NCI-H128 (cell line): ENCODE results near the gene LTBR.

Experiments
- DNase-seq: peaks from one replicate; lab custom pipeline; 2025; ENCODE audit not compliant: unreplicated experiment; lab: John Stamatoyannopoulos, UW

The LTBR gene

GRCh38 chr12:6382371-6382770, 1.6 kb upstream of the LTBR start:
- DNase-seq: no peak

- DNase-seq: no peak
Measured at GRCh38 chr12:6382982-6383381, 980 bp upstream of the LTBR start.

DNA sequence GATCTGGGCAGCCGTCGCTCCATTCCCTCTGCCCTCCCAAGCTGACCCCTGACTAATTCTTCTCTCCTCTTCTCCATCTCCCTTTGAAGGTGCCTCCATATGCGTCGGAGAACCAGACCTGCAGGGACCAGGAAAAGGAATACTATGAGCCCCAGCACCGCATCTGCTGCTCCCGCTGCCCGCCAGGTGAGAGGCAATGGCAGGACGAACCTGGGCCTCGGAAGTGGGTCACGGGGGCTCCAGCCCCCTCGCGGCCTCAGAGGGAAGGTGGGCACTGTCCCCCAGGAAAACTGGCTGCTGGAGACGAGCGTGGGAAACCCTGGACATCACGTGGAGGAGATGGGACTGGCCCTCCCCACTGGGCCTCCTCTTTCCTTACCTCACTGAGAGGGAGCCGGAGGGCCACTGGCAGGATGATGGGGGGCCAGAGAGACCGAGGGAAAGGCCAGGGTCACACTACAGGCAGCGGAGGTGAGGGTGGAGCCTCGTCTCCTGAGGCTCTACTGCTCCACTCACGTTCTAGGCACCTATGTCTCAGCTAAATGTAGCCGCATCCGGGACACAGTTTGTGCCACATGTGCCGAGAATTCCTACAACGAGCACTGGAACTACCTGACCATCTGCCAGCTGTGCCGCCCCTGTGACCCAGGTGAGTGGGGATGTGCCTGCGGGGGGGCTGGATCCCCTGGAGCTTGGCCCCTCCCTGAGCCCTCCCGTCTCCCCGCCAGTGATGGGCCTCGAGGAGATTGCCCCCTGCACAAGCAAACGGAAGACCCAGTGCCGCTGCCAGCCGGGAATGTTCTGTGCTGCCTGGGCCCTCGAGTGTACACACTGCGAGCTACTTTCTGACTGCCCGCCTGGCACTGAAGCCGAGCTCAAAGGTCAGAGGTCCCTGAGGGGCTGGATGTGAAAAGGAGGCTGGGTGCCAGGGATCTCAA, 806 bp downstream of the LTBR start:
- DNase-seq: no peak

- no peak for DNase-seq
Measured at GRCh38 chr12:6386038-6386437, 2.1 kb downstream of the LTBR start.

- DNase-seq: no peak
Measured at GRCh38 chr12:6386491-6386890, 2.5 kb downstream of the LTBR start.

DNA sequence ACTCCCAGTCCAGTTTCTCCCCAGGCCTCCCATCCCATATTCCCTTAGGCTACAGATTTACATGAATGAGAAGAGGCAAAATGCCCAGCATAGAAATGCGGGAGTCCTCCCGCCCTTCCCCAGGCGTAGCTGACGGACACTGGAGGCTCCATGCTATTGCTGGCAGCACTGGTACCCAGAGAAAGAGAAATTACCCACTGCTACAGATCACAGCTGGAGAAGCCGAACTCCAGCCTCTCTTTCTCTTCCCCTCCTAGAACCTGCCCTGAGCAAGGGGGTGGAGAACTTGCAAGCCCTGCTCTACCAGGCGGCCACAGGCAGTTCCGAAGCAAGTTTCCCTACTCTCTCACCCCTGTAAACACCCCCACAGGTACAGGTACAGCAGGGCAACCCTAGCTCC, 3.6 kb downstream of the LTBR start:
- no peak for DNase-seq

DNA sequence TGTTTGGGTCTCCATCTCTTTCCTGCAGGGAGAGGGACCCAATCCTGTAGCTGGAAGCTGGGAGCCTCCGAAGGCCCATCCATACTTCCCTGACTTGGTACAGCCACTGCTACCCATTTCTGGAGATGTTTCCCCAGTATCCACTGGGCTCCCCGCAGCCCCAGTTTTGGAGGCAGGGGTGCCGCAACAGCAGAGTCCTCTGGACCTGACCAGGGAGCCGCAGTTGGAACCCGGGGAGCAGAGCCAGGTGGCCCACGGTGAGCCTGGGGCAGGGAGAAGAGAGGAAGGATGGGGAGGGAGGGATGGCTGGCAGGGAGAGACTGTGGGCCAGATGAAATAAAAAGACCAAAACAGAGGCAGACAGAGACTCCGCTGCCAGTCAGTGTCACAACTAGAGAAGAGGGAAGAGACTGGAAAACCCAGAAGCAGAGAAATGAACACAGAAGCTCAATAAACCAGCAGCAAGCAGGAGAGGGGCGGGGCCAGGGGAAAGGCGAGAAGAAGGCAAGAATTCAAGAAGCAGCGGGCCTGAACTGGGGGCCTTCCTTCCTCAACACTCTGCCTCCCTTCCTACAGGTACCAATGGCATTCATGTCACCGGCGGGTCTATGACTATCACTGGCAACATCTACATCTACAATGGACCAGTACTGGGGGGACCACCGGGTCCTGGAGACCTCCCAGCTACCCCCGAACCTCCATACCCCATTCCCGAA, 6.3 kb downstream of the LTBR start:
- no peak for DNase-seq

DNA sequence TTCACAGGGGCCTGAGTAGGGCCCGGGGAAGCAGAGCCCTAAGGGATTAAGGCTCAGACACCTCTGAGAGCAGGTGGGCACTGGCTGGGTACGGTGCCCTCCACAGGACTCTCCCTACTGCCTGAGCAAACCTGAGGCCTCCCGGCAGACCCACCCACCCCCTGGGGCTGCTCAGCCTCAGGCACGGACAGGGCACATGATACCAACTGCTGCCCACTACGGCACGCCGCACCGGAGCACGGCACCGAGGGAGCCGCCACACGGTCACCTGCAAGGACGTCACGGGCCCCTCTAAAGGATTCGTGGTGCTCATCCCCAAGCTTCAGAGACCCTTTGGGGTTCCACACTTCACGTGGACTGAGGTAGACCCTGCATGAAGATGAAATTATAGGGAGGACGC, 7.1 kb downstream of the LTBR start:
- no peak for DNase-seq

DNA sequence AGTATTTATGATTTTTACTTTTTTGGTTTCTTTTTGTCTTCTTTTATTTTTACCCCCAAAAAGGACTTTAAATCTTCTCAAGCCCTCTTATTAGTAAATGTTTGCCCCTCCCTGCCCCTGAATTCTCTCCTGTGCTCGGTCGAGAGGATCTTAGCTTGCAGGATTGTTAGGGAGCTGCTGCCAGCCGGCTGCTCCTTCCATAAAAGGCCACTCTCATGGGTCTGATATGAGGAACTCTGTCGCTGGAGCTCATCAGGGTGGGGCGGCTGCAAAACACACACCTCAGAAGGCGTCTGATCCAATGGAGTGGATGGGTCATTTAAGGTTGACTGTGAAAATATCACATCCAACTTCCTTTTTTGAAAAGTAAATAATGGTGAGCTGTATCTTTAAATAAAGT, 8.5 kb downstream of the LTBR start:
- DNase-seq: no peak

- DNase-seq: no peak
Measured at GRCh38 chr12:6393109-6393508, 9.1 kb downstream of the LTBR start.

DNA sequence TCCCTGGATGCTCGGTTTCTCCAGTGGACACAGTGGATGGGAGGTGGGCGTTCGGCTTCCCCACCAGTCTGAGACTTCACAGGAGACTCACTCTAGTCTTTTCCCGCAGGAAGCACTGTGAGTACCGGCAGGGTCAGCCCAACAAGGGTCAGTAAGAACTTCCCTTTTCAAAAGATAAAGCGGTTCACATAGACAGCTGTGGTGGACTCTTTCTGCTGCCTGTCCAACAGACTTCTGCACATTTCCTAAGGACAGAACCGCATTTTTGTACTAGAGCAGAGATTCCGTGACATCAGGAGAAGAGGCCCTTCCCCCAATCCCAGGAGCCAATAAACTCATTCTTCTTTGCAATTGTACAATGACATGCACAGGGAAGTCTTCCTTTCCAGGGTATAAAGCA, 10.4 kb downstream of the LTBR start:
- no peak for DNase-seq

DNA sequence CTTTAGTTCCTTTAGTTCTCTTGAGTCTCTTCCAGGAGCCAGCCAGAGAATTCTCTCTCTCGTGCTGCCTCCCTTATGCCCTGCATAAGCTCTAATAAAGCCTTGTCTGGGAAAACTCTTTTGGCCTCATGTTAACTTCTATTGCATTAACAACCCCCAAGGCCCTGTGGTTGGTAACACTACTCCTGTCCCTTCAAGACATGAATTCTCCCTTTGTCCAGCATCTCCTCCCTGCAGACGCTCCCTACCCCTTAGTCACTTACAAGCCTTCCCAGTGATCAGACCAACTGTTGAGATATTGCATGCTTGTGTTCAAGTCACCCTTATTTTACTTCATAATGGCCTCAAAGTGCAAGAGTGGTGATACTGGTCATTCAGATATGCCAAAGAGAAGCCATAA, 12.1 kb downstream of the LTBR start:
- DNase-seq: no peak

DNA sequence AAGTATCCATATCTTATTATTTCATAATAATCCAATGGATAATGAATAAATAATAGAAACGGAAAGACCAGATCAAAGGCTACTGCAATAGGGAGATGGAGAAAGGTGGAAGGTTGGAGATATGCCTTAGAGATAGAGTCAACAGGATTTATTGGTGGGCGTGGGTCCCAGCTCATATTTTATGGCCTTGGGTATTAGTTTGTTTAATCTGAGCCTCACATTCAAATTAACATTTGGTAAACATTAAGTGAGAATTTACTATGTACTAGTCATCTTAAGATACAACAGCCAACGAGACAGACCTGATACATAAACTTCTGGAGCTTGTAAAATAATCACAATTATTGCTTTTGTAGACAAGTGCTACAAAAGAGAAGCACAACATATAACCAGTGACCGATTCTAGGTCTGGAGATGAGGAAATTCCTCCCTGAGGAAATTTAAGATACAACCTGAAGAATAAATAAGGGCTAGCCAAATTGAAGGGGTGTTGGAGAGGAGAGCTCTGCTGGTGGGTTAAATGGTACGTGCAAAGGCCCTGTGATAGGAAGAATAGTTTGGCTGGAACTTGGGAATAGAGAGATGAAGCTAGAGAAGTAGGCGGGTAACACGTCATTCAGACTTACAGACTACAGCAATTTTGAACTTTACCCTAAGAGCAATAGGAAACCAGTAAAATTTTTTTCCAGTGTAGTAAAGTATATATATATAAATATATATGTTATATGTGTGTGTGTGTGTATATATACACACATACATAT, 16.1 kb downstream of the LTBR start:
- no peak for DNase-seq

- DNase-seq: no peak
Measured at GRCh38 chr12:6404390-6404789, 20.4 kb downstream of the LTBR start.

DNA sequence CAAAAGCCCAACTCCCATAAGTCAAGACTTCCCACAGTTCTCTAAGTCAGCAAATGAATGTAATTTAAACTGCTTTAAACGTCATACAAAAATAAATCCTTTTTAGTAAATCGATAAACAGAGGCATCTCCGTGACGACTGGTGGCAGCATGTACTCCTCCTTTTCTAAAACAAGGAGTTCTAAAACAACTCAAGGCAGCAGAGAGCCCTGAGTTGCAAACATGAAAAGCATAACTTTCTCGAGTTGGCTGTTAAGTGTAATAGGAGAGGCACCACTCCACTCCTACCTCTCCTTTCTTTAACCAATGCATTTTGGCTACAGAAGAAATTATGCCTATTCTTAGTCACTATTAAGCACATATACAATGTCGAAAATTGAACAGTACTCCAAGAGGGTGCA, 22.0 kb downstream of the LTBR start:
- DNase-seq: no peak

DNA sequence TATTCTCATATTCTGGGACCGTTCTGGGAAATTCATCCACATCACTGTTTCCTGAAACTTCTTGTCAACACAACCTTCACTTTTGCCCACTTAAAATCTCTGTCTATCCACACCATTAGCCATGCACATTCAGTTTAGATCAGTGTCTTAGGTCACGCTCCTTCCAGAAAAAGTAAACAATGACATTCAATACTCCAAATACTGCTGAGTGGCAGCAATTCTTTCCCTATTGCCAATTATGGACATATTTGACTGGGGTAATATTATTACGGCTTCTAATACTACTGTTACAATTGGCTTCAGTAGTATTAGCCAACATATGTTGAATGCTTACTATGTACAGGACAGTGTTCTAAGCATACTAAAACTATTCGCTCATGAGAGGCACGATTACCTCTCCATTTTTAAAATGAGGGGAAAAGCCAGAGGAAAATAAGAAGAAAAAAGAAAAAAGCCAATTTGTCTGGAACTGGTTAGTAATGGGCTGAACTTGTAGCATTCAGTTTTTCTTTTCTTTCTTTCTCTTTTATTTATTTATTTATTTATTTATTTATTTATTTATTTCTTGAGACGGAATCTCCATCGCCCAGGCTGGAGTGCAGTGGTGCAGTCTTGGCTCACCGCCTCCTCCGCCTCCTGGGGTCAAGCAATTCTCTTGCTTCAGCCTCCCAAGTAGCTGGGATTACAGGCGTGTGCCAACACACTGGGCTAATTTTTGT, 23.4 kb downstream of the LTBR start:
- DNase-seq: no peak

DNA sequence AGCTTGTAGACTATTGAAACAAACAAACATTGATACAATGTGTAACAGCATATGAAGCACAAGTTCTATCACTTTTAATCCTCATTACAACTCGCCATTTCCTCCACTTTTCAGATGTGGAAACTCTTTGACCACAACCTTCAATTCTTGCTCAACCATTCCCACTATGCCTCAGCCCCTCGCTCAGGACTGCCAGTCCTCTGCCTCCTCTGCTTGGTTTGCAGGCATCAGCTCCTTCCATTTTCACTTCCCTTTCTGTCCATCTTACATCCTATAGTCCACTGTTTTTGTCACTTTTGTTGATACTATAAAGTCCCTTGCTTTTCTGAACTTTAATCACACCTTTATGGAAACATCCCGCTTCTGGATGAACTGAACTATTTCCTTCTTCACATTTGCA, 32.6 kb downstream of the LTBR start:
- no peak for DNase-seq

- DNase-seq: no peak
Measured at GRCh38 chr12:6418796-6419195, 34.8 kb downstream of the LTBR start.

- no peak for DNase-seq
Measured at GRCh38 chr12:6420364-6420763, 36.4 kb downstream of the LTBR start.

DNA sequence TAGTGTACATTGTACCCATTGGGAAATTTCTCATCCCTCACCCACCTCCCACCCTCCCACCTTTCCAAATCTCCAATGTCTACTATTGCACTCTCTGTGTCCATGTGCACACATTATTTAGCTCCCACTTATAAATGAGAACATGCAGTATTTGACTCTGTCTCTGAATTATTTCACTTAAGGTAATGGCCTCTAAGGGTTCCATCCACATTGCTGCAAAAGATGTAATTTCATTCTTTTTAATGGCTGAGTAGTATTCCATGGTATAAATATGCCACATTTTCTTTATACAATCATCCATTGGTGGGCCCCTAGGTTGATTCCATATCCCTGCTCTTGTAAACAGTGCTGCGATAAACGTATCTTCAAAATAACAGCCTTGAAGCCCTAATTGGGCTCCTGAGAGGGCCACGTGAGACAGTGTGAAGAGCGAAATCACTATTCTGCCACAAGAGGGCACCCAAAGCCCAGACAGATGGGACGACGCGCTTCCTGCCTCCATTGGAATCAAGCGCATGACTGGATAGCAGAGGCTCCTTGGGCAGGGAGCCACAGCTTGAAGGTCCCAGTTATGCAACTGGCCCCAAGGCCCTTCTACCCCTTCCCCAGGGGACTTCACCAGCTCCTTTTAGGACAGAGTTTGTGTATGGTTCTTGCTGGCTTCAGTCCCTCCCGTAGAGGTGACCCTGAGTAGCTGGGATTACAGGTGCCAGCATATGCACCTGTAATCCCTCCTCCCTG, 39.5 kb downstream of the LTBR start:
- peak; percentile 75 for DNase-seq
